GM12874 (cell line): ENCODE results near the gene PDE4A.

Experiments used
- TF ChIP-seq, protein P1 (sequence below): IDR thresholded peaks from 2 replicates; pipeline ENCODE4 v1.5.1; 2011; ENCODE audit warnings: low read depth, mild to moderate bottlenecking, control low read depth, low read length, moderate library complexity; ENCODE audit not compliant: insufficient read depth

Gene PDE4A

GRCh38 chr19:10395917-10396316, 24.4 kb upstream of the PDE4A start:
- TF ChIP-seq, protein P1, sequence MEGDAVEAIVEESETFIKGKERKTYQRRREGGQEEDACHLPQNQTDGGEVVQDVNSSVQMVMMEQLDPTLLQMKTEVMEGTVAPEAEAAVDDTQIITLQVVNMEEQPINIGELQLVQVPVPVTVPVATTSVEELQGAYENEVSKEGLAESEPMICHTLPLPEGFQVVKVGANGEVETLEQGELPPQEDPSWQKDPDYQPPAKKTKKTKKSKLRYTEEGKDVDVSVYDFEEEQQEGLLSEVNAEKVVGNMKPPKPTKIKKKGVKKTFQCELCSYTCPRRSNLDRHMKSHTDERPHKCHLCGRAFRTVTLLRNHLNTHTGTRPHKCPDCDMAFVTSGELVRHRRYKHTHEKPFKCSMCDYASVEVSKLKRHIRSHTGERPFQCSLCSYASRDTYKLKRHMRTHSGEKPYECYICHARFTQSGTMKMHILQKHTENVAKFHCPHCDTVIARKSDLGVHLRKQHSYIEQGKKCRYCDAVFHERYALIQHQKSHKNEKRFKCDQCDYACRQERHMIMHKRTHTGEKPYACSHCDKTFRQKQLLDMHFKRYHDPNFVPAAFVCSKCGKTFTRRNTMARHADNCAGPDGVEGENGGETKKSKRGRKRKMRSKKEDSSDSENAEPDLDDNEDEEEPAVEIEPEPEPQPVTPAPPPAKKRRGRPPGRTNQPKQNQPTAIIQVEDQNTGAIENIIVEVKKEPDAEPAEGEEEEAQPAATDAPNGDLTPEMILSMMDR = no peak

DNA sequence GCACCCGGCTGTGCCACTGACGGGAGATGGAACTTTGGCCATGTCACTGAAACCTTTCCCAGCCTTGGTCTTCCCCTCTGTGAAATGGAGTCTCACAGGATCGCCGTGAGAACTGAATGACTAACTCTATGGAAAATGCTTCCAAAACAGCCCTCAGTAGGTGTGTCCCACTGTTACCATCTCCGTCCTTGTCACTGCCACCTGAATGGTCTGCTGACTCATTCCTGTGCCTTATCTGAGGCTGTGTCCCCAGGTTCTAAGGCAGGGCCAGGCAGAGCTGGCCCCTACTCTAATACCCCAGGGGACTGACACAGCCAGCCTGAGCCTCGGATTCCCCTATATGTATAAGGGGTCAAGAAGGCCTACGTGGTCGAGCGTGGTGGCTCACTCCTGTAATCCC, 21.5 kb upstream of the PDE4A start:
- TF ChIP-seq, protein P1 = no peak

- TF ChIP-seq, protein P1 = no peak
Measured at GRCh38 chr19:10399878-10400277, 20.5 kb upstream of the PDE4A start.

DNA sequence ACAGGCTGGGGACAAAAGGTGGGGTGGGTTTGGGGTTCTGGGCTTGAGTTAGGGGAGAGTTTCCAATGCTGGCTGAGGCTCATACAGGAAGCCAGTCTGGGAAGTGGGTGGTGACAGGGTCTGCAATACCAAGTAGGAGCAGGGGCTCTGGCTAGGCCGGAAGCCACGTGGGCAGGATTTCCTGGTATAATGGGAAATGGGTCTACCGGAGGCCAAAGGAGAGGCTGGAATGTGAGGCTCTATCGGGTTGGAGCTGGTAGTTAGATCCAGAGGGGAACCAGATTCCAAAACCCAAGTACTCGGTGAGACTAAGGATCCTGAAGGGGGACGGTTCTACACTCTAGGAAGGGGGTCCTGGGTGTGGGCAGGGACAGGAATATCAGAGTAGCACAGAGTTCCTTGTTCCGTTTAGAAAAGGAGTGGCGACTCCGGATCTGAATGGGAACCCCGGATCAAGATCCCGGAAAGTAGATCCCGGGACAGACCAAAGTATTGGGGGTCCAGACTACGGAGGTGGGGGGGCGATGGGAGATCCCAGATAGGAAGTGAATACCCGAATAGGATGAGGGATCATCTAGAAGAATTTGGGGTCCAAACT, 17.8 kb upstream of the PDE4A start:
- TF ChIP-seq, protein P1 = no peak

- TF ChIP-seq, protein P1 = no peak
Measured at GRCh38 chr19:10403137-10404021, 17.0 kb upstream of the PDE4A start, which contains the start of gene CDC37. TSS of gene CDC37 (minus strand) at chr19:10403542. CDS start at chr19:10403479, 63 bp downstream.

DNA sequence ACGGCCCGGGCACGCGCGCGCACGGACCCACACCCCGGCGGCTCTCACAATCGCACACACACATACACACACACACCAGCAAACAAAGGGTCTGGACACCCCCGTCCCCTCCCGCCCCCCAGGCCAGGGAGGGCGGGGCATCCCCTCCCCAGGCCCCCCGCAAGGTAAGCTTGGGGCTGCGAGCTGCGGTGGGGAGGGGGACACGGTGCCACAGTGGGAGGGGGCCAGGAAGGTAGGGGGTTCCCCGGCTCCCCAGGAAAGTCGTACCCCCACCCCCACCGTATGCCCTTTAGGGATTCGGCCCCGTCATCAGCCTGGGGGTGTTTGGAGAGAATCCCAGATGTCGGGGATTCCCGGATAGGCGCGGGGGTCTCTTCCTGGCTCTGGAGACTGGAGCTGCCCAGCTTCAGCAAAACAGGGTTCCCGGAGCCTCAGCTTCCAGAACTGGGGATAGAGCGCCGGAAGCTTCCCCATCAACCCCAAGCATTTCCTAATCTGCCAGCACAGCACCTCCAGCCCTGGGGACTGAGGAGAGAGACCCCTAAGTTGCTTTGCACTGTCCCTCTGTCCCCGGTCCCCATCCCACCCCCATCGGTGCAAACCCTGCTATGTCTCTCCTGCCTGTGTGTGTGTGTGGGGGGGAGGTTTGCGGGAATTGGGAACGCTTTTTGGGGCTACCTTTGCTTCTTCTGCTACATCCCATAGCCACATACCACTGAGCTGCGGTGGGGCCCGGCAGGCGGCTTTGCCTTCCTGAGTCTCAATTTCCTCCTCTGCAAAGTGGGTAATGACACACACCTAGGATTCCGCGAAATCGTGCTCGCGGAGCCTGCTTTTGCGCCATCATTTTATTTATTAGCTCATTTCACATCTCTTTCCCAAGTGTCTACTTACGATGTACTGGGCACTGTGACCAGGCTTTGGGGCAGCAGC, 15.2 kb upstream of the PDE4A start:
- TF ChIP-seq, protein P1 = no peak

DNA sequence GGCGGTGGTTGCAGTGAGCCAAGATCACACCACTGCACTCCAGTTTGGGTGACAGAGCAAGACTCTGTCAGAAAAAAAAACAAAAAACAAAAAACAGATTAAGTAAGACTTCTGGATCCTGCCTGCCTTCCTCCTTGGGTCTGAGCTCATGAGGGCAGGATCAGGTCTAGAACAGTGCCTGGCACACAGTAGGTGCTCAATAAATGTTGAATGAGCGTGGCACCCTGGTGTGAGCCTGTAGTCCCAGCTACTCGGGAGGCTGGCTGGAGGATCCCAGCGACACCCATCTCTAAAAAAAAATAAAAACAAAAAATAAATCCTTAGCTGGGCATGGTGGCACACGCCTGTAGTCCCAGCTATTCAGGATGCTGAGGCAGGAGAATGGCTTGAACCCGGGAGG, 14.1 kb upstream of the PDE4A start:
- TF ChIP-seq, protein P1 = no peak
